GM19025 (cell line): ENCODE results near the gene ATG2A.

Source experiments
- ATAC-seq: cut with Tn5 transposase; IDR thresholded peaks from one replicate; pipeline ENCODE4 v1.9.1; 2021; ENCODE audit warnings: mild to moderate bottlenecking, low read depth, moderate library complexity; ENCODE audit not compliant: unreplicated experiment

Gene ATG2A

GRCh38 chr11:64874308-64875240 lies 42.4 kb downstream of the ATG2A start:
- ATAC-seq: no peak

- no peak for ATAC-seq
Measured at GRCh38 chr11:64872790-64873488, 44.1 kb downstream of the ATG2A start.

GRCh38 chr11:64871492-64871891 lies 45.5 kb downstream of the ATG2A start:
- no peak for ATAC-seq

GRCh38 chr11:64870893-64871466 lies 46.0 kb downstream of the ATG2A start:
- ATAC-seq: no peak

GRCh38 chr11:64870176-64870892 lies 46.7 kb downstream of the ATG2A start:
- ATAC-seq: no peak

- ATAC-seq: no peak
Measured at GRCh38 chr11:64869571-64870175, 47.3 kb downstream of the ATG2A start.

- ATAC-seq: no peak
Measured at GRCh38 chr11:64868904-64869570, 48.0 kb downstream of the ATG2A start.

- ATAC-seq: no peak
Measured at GRCh38 chr11:64867748-64868462, 49.1 kb downstream of the ATG2A start.

GRCh38 chr11:64866173-64866491 lies 50.9 kb downstream of the ATG2A start:
- ATAC-seq: no peak

GRCh38 chr11:64865286-64866172 lies 51.5 kb downstream of the ATG2A start:
- no peak for ATAC-seq

GRCh38 chr11:64864473-64865285 lies 52.3 kb downstream of the ATG2A start:
- no peak for ATAC-seq

- no peak for ATAC-seq
Measured at GRCh38 chr11:64864135-64864472, 52.9 kb downstream of the ATG2A start.

- ATAC-seq: no peak
Measured at GRCh38 chr11:64863391-64864060, 53.5 kb downstream of the ATG2A start.

- no peak for ATAC-seq
Measured at GRCh38 chr11:64862987-64863390, 54.0 kb downstream of the ATG2A start.

- ATAC-seq: no peak
Measured at GRCh38 chr11:64861227-64861975, 55.6 kb downstream of the ATG2A start.
